ENCODE data around the gene MBOAT1.

Gene MBOAT1

DNA sequence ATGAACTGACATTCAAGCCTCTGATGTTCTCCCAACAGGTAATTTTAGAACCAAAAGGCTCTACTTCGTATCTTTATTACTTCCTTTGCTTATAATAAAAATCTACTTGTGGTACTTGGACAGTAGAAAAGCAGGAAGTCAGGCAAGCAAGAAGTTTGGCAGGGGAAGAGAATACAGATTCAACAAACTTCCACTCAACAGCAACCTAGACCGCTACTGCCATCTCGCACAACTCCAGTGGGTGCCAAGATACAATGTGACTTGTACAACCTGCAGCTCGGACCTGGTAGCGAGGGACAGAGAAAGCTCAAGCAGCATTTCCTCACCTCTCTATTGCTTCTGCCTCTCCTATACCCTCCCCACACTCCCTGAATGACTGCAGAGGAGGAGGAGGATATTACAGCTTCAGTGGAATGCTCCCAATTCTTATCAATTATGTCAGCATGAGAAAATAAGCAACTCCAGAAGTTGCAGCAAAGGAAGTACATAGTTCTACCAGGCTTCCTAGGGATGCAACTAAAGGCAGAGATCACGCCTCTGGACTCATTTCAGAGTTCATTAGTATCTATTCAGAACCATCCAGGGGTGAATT lies 76.5 kb downstream of the MBOAT1 start:
- DNase-seq (ENCODE audit: insufficient read length, low spot score) (no peak), FAIRE-seq (no peak)
- no peak for TF ChIP-seq PAX5 (IDR thresholded peaks at IDR 0.05; ENCODE audit: insufficient read depth, low read length, severe bottlenecking)
- TF ChIP-seq POLR2A (IDR thresholded peaks at IDR 0.05; ENCODE audit: low read depth, low read length), result no peak
- no peak for TF ChIP-seq TAF1 (IDR thresholded peaks at IDR 0.05; ENCODE audit: low read depth, low read length)
- no peak for TF ChIP-seq SPI1 (IDR thresholded peaks at IDR 0.05; ENCODE audit: low read depth, low read length)
- no peak for TF ChIP-seq POU2F2 (IDR thresholded peaks at IDR 0.05; ENCODE audit: low read depth, low read length)
- no peak for TF ChIP-seq POLR2AphosphoS5 (IDR thresholded peaks at IDR 0.05; ENCODE audit: low read depth, low read length)

GRCh38 chr6:20134613-20135012 lies 77.7 kb downstream of the MBOAT1 start:
- DNase-seq (ENCODE audit: insufficient read length, low spot score), result no peak
- TF ChIP-seq TAF1 (IDR thresholded peaks at IDR 0.05; ENCODE audit: low read depth, low read length) (no peak), PAX5 (IDR thresholded peaks at IDR 0.05; ENCODE audit: insufficient read depth, low read length, severe bottlenecking) (no peak), POLR2A (IDR thresholded peaks at IDR 0.05; ENCODE audit: low read depth, low read length) (no peak), POU2F2 (IDR thresholded peaks at IDR 0.05; ENCODE audit: low read depth, low read length) (no peak), SPI1 (IDR thresholded peaks at IDR 0.05; ENCODE audit: low read depth, low read length) (no peak), POLR2AphosphoS5 (IDR thresholded peaks at IDR 0.05; ENCODE audit: low read depth, low read length) (no peak)
- no peak for FAIRE-seq

DNA sequence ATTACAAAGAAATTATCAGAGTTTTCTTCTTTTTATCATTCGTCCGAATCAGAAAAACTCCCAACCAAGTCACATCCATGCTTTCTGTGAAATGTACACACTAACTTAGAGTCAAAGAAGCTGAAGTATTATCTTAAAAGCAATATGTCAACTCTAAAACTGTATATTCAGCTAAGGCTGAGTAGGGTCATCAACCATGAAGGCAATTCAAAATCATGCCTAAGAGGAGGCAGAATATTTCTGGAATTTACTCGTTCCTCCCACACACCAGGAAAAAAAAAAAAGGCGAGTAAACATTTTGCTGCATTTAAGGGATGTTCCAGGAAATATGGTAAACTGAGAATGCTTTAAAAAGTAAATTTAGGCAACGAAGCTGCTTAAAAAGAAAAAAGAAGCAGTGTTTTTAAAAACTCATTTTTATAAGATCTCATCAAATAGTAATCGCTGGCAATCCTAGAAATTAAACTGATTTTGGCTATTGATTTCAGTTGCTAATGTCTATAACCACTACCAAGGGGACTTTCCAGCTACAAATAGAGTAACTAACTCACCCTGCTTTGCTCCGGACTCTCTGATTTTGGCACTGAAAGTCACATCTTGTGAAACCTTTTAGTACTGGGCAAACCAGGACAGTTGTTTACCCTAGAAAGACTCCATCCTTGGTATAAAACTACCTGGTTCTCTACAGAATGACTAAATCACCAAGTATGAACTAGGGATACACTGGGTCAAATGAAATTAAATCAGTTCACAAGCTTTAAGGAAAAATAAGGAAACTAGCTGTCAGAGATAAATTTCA lies 82.8 kb downstream of the MBOAT1 start:
- no peak for TF ChIP-seq PAX5 (IDR thresholded peaks at IDR 0.05; ENCODE audit: insufficient read depth, low read length, severe bottlenecking)
- TF ChIP-seq TAF1 (IDR thresholded peaks at IDR 0.05; ENCODE audit: low read depth, low read length), result no peak
- no peak for TF ChIP-seq POLR2A (IDR thresholded peaks at IDR 0.05; ENCODE audit: low read depth, low read length)
- TF ChIP-seq POLR2AphosphoS5 (IDR thresholded peaks at IDR 0.05; ENCODE audit: low read depth, low read length), result no peak
- TF ChIP-seq SPI1 (IDR thresholded peaks at IDR 0.05; ENCODE audit: low read depth, low read length), result no peak
- no peak for TF ChIP-seq POU2F2 (IDR thresholded peaks at IDR 0.05; ENCODE audit: low read depth, low read length)
- DNase-seq (ENCODE audit: insufficient read length, low spot score), result no peak
- FAIRE-seq, result no peak

- FAIRE-seq, result no peak
- TF ChIP-seq PAX5 (IDR thresholded peaks at IDR 0.05; ENCODE audit: insufficient read depth, low read length, severe bottlenecking), result no peak
- no peak for TF ChIP-seq POLR2A (IDR thresholded peaks at IDR 0.05; ENCODE audit: low read depth, low read length)
- TF ChIP-seq TAF1 (IDR thresholded peaks at IDR 0.05; ENCODE audit: low read depth, low read length), result no peak
- TF ChIP-seq POU2F2 (IDR thresholded peaks at IDR 0.05; ENCODE audit: low read depth, low read length), result no peak
- no peak for TF ChIP-seq SPI1 (IDR thresholded peaks at IDR 0.05; ENCODE audit: low read depth, low read length)
- TF ChIP-seq POLR2AphosphoS5 (IDR thresholded peaks at IDR 0.05; ENCODE audit: low read depth, low read length), result no peak
Observed at GRCh38 chr6:20128018-20128417, 84.3 kb downstream of the MBOAT1 start.

GRCh38 chr6:20126789-20127653 lies 85.2 kb downstream of the MBOAT1 start:
- DNase-seq (ENCODE audit: insufficient read length, low spot score), result peak; percentile 18
- TF ChIP-seq POU2F2 (IDR thresholded peaks at IDR 0.05; ENCODE audit: low read depth, low read length) (no peak), TAF1 (IDR thresholded peaks at IDR 0.05; ENCODE audit: low read depth, low read length) (no peak), POLR2AphosphoS5 (IDR thresholded peaks at IDR 0.05; ENCODE audit: low read depth, low read length) (no peak), SPI1 (IDR thresholded peaks at IDR 0.05; ENCODE audit: low read depth, low read length) (no peak), POLR2A (IDR thresholded peaks at IDR 0.05; ENCODE audit: low read depth, low read length) (no peak), PAX5 (IDR thresholded peaks at IDR 0.05; ENCODE audit: insufficient read depth, low read length, severe bottlenecking) (no peak)
- peak; percentile 93 for FAIRE-seq

More at GRCh38 chr6:20128018-20128417, 84.3 kb downstream of the MBOAT1 start:
- no peak for DNase-seq (ENCODE audit: insufficient read length, low spot score)

GRCh38 chr6:20126102-20126752 lies 86.0 kb downstream of the MBOAT1 start:
- no peak for DNase-seq (ENCODE audit: insufficient read length, low spot score)
- no peak for FAIRE-seq
- TF ChIP-seq POLR2A (IDR thresholded peaks at IDR 0.05; ENCODE audit: low read depth, low read length) (no peak), POLR2AphosphoS5 (IDR thresholded peaks at IDR 0.05; ENCODE audit: low read depth, low read length) (no peak), TAF1 (IDR thresholded peaks at IDR 0.05; ENCODE audit: low read depth, low read length) (no peak), POU2F2 (IDR thresholded peaks at IDR 0.05; ENCODE audit: low read depth, low read length) (no peak), SPI1 (IDR thresholded peaks at IDR 0.05; ENCODE audit: low read depth, low read length) (no peak), PAX5 (IDR thresholded peaks at IDR 0.05; ENCODE audit: insufficient read depth, low read length, severe bottlenecking) (no peak)

DNA sequence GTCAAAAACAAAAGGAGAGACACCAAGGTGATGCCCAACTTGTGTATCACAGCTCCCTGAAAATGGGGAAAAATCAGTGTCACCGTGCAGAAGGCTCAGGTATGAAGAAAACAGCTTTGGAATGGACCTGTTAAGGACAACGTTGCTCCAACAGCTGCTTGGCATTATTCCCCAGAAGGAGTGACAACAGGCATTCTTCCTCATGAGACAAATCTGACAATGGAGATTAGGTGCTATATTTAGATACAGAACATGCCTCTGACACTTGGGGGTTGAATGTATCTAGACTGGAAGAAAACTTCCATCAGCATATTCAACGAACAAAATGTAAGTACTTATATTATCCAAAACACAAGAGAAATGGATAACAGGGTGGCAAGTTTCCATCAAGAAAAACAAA lies 87.7 kb downstream of the MBOAT1 start:
- DNase-seq (ENCODE audit: insufficient read length, low spot score), result no peak
- no peak for FAIRE-seq
- TF ChIP-seq POLR2AphosphoS5 (IDR thresholded peaks at IDR 0.05; ENCODE audit: low read depth, low read length), result no peak
- no peak for TF ChIP-seq POLR2A (IDR thresholded peaks at IDR 0.05; ENCODE audit: low read depth, low read length)

DNA sequence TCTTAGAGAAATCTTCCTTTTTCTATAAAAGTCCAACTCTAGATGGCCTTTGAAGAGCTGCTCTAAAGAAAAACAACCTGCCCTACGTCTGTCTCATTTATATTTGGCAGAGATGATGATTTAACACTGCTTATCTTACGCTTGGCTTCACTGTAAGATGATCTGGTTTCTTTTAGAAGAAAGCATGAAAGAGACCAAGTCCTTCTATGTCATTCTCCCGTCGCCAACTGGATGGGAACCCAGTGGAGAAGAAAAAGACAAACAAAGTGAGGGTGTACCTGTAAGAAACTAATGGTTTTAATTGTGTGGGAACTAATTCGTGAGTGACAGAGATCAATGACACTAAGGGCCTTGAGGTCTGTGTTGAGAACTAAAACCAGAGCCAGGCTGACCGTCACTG lies 92.8 kb downstream of the MBOAT1 start:
- DNase-seq (ENCODE audit: insufficient read length, low spot score) (no peak), FAIRE-seq (no peak)
- TF ChIP-seq TAF1 (IDR thresholded peaks at IDR 0.05; ENCODE audit: low read depth, low read length) (no peak), PAX5 (IDR thresholded peaks at IDR 0.05; ENCODE audit: insufficient read depth, low read length, severe bottlenecking) (no peak), POU2F2 (IDR thresholded peaks at IDR 0.05; ENCODE audit: low read depth, low read length) (no peak), POLR2A (IDR thresholded peaks at IDR 0.05; ENCODE audit: low read depth, low read length) (no peak), POLR2AphosphoS5 (IDR thresholded peaks at IDR 0.05; ENCODE audit: low read depth, low read length) (no peak), SPI1 (IDR thresholded peaks at IDR 0.05; ENCODE audit: low read depth, low read length) (no peak)
